GM19452 (cell line): ENCODE results near the gene CTNNBL1.

ENCODE experiments used
- ATAC-seq: cut with Tn5 transposase; IDR thresholded peaks from one replicate; pipeline ENCODE4 v1.9.1; 2021; ENCODE audit not compliant: unreplicated experiment

Gene CTNNBL1

GRCh38 chr20:37896932-37897548, 203.2 kb downstream of the CTNNBL1 start:
- ATAC-seq = no peak

- no peak for ATAC-seq
Observed at GRCh38 chr20:37898233-37899104, 204.6 kb downstream of the CTNNBL1 start.

GRCh38 chr20:37899105-37900045, 205.5 kb downstream of the CTNNBL1 start:
- no peak for ATAC-seq

- ATAC-seq = no peak
Observed at GRCh38 chr20:37901240-37901639, 207.4 kb downstream of the CTNNBL1 start.

GRCh38 chr20:37901654-37902503, 208.0 kb downstream of the CTNNBL1 start:
- no peak for ATAC-seq

- ATAC-seq = no peak
Observed at GRCh38 chr20:37902504-37903313, 208.9 kb downstream of the CTNNBL1 start, which contains the start of gene VSTM2L. Gene VSTM2L, plus strand, starts transcription at chr20:37903127. Its CDS starts 224 bp downstream, at chr20:37903351.

- ATAC-seq = no peak
Observed at GRCh38 chr20:37903317-37904007, 209.6 kb downstream of the CTNNBL1 start.

GRCh38 chr20:37904008-37904642, 210.3 kb downstream of the CTNNBL1 start:
- ATAC-seq = no peak

- ATAC-seq = no peak
Observed at GRCh38 chr20:37904845-37905373, 211.1 kb downstream of the CTNNBL1 start.

GRCh38 chr20:37905671-37906613, 212.1 kb downstream of the CTNNBL1 start:
- ATAC-seq = no peak

- ATAC-seq = no peak
Observed at GRCh38 chr20:37907330-37907676, 213.5 kb downstream of the CTNNBL1 start.

GRCh38 chr20:37907677-37908401, 214.0 kb downstream of the CTNNBL1 start:
- ATAC-seq = no peak

- ATAC-seq = no peak
Observed at GRCh38 chr20:37911261-37911660, 217.4 kb downstream of the CTNNBL1 start.

- no peak for ATAC-seq
Observed at GRCh38 chr20:37911838-37912281, 218.0 kb downstream of the CTNNBL1 start.

GRCh38 chr20:37912874-37913273, 219.0 kb downstream of the CTNNBL1 start:
- no peak for ATAC-seq
